HepG2 (cell line): ENCODE results near the gene TMEM198. TPM values are rescaled to one million over a fixed set of nuclear protein-coding genes. Genes with fewer than 3 reads are reported as not detected.
A peak's percentile ranks its signal among the peaks of the same experiment; 100 is the strongest.

Source experiments
- ARHGAP35 ChIP-seq: sonication (generic); formaldehyde crosslinking; IDR thresholded peaks from 2 replicates; pipeline ENCODE4 v1.9.0; 2022; ENCODE audit warnings: mild to moderate bottlenecking, inconsistent platforms, moderate library complexity, missing genetic modification reagents, borderline replicate concordance
- HOXA3 ChIP-seq: sonication (generic); formaldehyde crosslinking; IDR thresholded peaks from 2 replicates; pipeline ENCODE4 v1.5.0; 2020; ENCODE audit warnings: missing genetic modification reagents
- MZF1 ChIP-seq: sonication (generic); formaldehyde crosslinking; IDR thresholded peaks from 2 replicates; pipeline ENCODE4 v1.8.1; 2023; ENCODE audit warnings: mild to moderate bottlenecking, missing genetic modification reagents, borderline replicate concordance
- NBN ChIP-seq: fragments of 450-650 bp; conservative IDR thresholded peaks from 2 replicates; pipeline ENCODE4 v1.6.1; 2017
- NFIC ChIP-seq: IDR thresholded peaks from 2 replicates; pipeline ENCODE4 v1.6.1; 2012; ENCODE audit warnings: mild to moderate bottlenecking, low read length, inconsistent platforms
- NR2F6 ChIP-seq, 2 experiments: IDR thresholded peaks; 2 replicates each; pipeline ENCODE4 v1.6.1; 2016; ENCODE audit warnings: antibody characterized with exemption in 1 of 2, mild to moderate bottlenecking in 1 of 2
- POLR2AphosphoS2 ChIP-seq: IDR thresholded peaks from 2 replicates; pipeline ENCODE4 v1.6.1; 2011; ENCODE audit warnings: low read depth, low read length, improper control_type of control experiment
- TBL1XR1 ChIP-seq: fragments of 150-350 bp; IDR thresholded peaks from 2 replicates; pipeline ENCODE4 v1.6.1; 2014; ENCODE audit warnings: borderline replicate concordance, low read length; ENCODE audit not compliant: partially characterized antibody
- ZBTB7A ChIP-seq: sonication (generic); formaldehyde crosslinking; IDR thresholded peaks from 2 replicates; pipeline ENCODE4 v1.8.0; 2022; ENCODE audit warnings: mild to moderate bottlenecking, missing genetic modification reagents
- ZNF572 ChIP-seq: sonication (generic); formaldehyde crosslinking; IDR thresholded peaks from 2 replicates; pipeline ENCODE4 v1.5.1; 2020; ENCODE audit warnings: mild to moderate bottlenecking, missing genetic modification reagents
- ZNF605 ChIP-seq: sonication (generic); formaldehyde crosslinking; IDR thresholded peaks from 2 replicates; pipeline ENCODE4 v1.8.0; 2022; ENCODE audit warnings: mild to moderate bottlenecking, missing genetic modification reagents
- ZNF782 ChIP-seq: sonication (generic); formaldehyde crosslinking; IDR thresholded peaks from 2 replicates; pipeline ENCODE4 v1.4.0; 2020; ENCODE audit warnings: missing genetic modification reagents, mild to moderate bottlenecking, borderline replicate concordance
- ZNF841 ChIP-seq: sonication (generic); formaldehyde crosslinking; IDR thresholded peaks from 2 replicates; pipeline ENCODE4 v1.8.1; 2023; ENCODE audit warnings: missing genetic modification reagents, borderline replicate concordance
- ZNF879 ChIP-seq: sonication (generic); formaldehyde crosslinking; IDR thresholded peaks from 2 replicates; pipeline ENCODE4 v1.8.1; 2023; ENCODE audit warnings: missing genetic modification reagents
- ZSCAN25 ChIP-seq: sonication (generic); formaldehyde crosslinking; IDR thresholded peaks from 2 replicates; pipeline ENCODE4 v1.8.0; 2022; ENCODE audit warnings: mild to moderate bottlenecking, missing genetic modification reagents
- polyA plus RNA-seq, 8 experiments: library from polyadenylated mRNA; depleted of rRNA in 3 of 8; stranded (reverse) in 7 of 8; unstranded in 1 of 8; fragments of >200 nt; fragmentation: Illumina TruSeq in 4 of 8; extraction: Trizol in 4 of 8; gene quantifications; 2 replicates each; pipeline versions ENCODE4 v1.2.1 to v1.2.3, GENCODE V29; 2011 to 2016; ENCODE audit warnings: low read depth in 4 of 8, missing spikeins in 1 of 8, mixed read lengths in 1 of 8; ENCODE audit not compliant: insufficient read depth in 1 of 8
- total RNA-seq, 5 experiments: library from RNA; depleted of rRNA; stranded (reverse); fragments of >200 nt; fragmentation: Illumina TruSeq; extraction: Trizol; gene quantifications; 2 replicates each; pipeline ENCODE4 v1.2.3, GENCODE V29; 2016; ENCODE audit warnings: low read depth in 1 of 5
- TF ChIP-seq, protein P1 (sequence below): sonication (generic); formaldehyde crosslinking; IDR thresholded peaks from 2 replicates; pipeline ENCODE4 v1.5.0; 2020; ENCODE audit warnings: mild to moderate bottlenecking, missing genetic modification reagents
- TF ChIP-seq, protein P2 (sequence below): sonication (generic); formaldehyde crosslinking; IDR thresholded peaks from 2 replicates; pipeline ENCODE4 v1.8.0; 2022; ENCODE audit warnings: mild to moderate bottlenecking, missing genetic modification reagents, borderline replicate concordance
- TF ChIP-seq, protein P3 (sequence below): sonication (generic); formaldehyde crosslinking; IDR thresholded peaks from 2 replicates; pipeline ENCODE4 v1.4.0; 2020; ENCODE audit warnings: missing genetic modification reagents
- TF ChIP-seq, protein P4 (sequence below): IDR thresholded peaks from 2 replicates; pipeline ENCODE4 v1.6.1; 2016; ENCODE audit warnings: low read depth, missing genetic modification reagents, missing compliant biosample characterization

The TMEM198 gene
- total and polyA plus RNA-seq, 2 of the 13 experiments (the other 11 are each of a cell fraction or from before 2014, with no cell fraction given) = 17.3 to 23.5 TPM

DNA sequence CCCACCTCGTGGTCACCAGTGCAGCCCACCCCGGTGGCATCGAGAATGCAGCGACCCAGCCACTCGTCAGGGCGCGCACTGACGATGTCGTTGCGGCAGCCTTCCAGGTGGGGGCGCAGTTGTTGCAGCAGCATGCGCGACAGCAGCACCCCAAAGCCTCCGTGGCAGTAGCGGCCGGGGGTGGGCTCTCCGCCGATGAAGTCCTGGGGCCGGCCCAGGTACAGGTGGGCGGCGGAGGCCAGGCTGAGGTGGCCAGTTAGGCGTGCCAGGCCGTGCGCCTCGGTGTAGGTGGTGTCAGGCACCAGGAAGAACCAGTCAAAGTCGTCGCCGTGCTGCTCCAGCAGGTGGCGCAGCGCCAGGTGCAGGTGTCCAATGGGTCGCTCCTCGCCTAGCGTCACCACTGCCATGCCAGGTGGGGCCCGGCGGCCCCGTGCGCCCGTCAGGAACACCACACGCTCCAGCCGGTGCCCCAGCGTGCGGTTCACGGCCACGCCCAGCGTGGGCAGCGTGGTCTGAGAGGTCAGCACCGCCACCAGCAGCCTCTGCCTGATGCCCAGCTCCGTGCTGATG lies 2.1 kb upstream of the TMEM198 start (continued):
- no peak for TF ChIP-seq NFIC
- no peak for TF ChIP-seq ZNF605 (CRISPR knock-in tag)
- TF ChIP-seq ZNF879 (CRISPR knock-in tag) = 0 out of 2 replicates have a peak, but pooled peaks have one; percentile 60
- TF ChIP-seq, protein P1, sequence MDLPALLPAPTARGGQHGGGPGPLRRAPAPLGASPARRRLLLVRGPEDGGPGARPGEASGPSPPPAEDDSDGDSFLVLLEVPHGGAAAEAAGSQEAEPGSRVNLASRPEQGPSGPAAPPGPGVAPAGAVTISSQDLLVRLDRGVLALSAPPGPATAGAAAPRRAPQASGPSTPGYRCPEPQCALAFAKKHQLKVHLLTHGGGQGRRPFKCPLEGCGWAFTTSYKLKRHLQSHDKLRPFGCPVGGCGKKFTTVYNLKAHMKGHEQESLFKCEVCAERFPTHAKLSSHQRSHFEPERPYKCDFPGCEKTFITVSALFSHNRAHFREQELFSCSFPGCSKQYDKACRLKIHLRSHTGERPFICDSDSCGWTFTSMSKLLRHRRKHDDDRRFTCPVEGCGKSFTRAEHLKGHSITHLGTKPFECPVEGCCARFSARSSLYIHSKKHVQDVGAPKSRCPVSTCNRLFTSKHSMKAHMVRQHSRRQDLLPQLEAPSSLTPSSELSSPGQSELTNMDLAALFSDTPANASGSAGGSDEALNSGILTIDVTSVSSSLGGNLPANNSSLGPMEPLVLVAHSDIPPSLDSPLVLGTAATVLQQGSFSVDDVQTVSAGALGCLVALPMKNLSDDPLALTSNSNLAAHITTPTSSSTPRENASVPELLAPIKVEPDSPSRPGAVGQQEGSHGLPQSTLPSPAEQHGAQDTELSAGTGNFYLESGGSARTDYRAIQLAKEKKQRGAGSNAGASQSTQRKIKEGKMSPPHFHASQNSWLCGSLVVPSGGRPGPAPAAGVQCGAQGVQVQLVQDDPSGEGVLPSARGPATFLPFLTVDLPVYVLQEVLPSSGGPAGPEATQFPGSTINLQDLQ (CRISPR knock-in tag) = peak; percentile 99
- TF ChIP-seq ZNF782 (CRISPR knock-in tag) = peak; percentile 92
- TF ChIP-seq, protein P2, sequence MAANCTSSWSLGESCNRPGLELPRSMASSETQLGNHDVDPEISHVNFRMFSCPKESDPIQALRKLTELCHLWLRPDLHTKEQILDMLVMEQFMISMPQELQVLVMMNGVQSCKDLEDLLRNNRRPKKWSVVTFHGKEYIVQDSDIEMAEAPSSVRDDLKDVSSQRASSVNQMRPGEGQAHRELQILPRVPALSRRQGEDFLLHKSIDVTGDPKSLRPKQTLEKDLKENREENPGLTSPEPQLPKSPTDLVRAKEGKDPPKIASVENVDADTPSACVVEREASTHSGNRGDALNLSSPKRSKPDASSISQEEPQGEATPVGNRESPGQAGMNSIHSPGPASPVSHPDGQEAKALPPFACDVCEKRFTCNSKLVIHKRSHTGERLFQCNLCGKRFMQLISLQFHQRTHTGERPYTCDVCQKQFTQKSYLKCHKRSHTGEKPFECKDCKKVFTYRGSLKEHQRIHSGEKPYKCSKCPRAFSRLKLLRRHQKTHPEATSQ (CRISPR knock-in tag) = no peak
- TF ChIP-seq NBN = no peak
- 0 out of 2 replicates have a peak, but pooled peaks have one; percentile 64 for TF ChIP-seq ZBTB7A (CRISPR knock-in tag)
- TF ChIP-seq MZF1 (CRISPR knock-in tag) = no peak
- TF ChIP-seq HOXA3 (CRISPR knock-in tag) = peak; percentile 90
- TF ChIP-seq ARHGAP35 = peak; percentile 56
- TF ChIP-seq ZNF841 (CRISPR knock-in tag) = no peak
- no peak for TF ChIP-seq NR2F6 (IDR thresholded peaks at IDR 0.05)
- peak; percentile 73; the same call in 1 of the 2 replicates for TF ChIP-seq NR2F6 (CRISPR knock-in tag; IDR thresholded peaks at IDR 0.05)
- no peak for TF ChIP-seq ZSCAN25 (CRISPR knock-in tag)
- no peak for TF ChIP-seq POLR2AphosphoS2
- TF ChIP-seq, protein P3, sequence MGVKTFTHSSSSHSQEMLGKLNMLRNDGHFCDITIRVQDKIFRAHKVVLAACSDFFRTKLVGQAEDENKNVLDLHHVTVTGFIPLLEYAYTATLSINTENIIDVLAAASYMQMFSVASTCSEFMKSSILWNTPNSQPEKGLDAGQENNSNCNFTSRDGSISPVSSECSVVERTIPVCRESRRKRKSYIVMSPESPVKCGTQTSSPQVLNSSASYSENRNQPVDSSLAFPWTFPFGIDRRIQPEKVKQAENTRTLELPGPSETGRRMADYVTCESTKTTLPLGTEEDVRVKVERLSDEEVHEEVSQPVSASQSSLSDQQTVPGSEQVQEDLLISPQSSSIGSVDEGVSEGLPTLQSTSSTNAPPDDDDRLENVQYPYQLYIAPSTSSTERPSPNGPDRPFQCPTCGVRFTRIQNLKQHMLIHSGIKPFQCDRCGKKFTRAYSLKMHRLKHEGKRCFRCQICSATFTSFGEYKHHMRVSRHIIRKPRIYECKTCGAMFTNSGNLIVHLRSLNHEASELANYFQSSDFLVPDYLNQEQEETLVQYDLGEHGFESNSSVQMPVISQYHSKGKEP (CRISPR knock-in tag) = no peak
- TF ChIP-seq TBL1XR1 = no peak
- TF ChIP-seq, protein P4, sequence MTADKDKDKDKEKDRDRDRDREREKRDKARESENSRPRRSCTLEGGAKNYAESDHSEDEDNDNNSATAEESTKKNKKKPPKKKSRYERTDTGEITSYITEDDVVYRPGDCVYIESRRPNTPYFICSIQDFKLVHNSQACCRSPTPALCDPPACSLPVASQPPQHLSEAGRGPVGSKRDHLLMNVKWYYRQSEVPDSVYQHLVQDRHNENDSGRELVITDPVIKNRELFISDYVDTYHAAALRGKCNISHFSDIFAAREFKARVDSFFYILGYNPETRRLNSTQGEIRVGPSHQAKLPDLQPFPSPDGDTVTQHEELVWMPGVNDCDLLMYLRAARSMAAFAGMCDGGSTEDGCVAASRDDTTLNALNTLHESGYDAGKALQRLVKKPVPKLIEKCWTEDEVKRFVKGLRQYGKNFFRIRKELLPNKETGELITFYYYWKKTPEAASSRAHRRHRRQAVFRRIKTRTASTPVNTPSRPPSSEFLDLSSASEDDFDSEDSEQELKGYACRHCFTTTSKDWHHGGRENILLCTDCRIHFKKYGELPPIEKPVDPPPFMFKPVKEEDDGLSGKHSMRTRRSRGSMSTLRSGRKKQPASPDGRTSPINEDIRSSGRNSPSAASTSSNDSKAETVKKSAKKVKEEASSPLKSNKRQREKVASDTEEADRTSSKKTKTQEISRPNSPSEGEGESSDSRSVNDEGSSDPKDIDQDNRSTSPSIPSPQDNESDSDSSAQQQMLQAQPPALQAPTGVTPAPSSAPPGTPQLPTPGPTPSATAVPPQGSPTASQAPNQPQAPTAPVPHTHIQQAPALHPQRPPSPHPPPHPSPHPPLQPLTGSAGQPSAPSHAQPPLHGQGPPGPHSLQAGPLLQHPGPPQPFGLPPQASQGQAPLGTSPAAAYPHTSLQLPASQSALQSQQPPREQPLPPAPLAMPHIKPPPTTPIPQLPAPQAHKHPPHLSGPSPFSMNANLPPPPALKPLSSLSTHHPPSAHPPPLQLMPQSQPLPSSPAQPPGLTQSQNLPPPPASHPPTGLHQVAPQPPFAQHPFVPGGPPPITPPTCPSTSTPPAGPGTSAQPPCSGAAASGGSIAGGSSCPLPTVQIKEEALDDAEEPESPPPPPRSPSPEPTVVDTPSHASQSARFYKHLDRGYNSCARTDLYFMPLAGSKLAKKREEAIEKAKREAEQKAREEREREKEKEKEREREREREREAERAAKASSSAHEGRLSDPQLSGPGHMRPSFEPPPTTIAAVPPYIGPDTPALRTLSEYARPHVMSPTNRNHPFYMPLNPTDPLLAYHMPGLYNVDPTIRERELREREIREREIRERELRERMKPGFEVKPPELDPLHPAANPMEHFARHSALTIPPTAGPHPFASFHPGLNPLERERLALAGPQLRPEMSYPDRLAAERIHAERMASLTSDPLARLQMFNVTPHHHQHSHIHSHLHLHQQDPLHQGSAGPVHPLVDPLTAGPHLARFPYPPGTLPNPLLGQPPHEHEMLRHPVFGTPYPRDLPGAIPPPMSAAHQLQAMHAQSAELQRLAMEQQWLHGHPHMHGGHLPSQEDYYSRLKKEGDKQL (CRISPR knock-in tag) = no peak; the same call in 1 of the 2 replicates
- 0 out of 2 replicates have a peak, but pooled peaks have one; percentile 30 for TF ChIP-seq ZNF572 (CRISPR knock-in tag)
